Activated CD8-positive, alpha-beta memory T cell treated with anti-CD3 and anti-CD28 coated beads, Interleukin-2, amount 50 U/mL, for 48 hours (primary cell): ENCODE data around the gene TMEM132E.

Experiments
- DNase-seq: peaks from one replicate; pipeline ENCODE4 v3.0.0-alpha.2; 2020

Gene TMEM132E

DNA sequence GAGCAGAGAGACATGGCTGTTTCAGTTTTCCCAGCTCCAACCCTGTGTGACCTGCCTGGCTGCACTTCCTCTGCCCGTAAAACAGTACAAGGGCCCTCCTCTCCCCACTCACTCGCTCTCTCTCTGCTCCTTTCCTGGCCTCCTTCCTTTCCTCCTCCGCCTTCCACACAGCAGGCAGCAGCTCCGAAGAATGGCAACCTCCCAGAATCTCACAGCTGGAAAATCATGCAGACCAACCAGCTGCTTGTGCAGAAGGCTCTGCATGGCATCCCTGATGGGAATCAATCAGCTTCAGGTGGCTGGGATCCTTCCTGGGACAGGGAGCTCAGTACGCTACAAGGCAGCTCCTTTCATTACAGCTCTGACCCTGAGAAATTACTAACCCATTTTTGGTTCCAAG is 27.4 kb downstream of the TMEM132E start:
- DNase-seq = no peak

DNA sequence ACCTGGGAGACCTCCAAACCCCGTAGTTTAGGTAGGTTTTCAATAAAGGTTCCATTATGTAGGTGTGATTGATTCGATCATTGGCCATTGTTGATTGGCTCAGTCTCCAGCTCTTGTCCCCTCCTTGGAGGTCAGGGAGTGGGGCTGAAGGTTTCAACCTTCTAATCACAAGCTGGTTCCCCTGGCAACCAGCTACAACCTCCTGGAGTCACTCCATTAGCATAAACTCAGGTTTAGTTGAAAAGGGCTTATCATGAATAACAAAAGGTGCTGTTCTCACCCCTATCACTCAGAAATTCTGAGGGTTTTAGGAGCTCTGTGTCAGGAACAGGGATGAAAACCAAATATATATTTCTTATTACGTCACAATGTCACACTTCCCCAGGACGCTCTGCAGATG is 28.5 kb downstream of the TMEM132E start:
- DNase-seq = no peak

- no peak for DNase-seq
Observed at GRCh38 chr17:34609210-34609609, 29.8 kb downstream of the TMEM132E start.

- DNase-seq = no peak
Observed at GRCh38 chr17:34610039-34610438, 30.7 kb downstream of the TMEM132E start.

DNA sequence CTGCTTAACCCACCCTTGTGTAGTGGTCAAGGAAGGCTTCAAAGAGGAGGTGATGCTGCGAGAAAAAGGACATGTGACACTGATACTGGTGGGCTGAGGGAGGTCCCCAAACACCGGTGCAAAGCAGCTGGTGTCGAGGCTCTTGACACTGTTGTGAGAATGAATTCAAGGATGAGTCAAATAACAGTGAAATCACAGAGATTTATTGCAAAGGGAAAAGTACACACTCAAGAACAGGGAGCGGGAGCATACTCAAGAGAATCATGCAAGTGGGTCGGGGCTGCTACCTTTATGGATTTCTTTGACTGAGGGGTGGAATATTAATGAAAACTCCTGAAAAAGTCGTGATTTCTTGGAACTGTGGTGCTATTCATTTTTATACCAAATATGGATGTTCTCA is 31.1 kb downstream of the TMEM132E start:
- no peak for DNase-seq

DNA sequence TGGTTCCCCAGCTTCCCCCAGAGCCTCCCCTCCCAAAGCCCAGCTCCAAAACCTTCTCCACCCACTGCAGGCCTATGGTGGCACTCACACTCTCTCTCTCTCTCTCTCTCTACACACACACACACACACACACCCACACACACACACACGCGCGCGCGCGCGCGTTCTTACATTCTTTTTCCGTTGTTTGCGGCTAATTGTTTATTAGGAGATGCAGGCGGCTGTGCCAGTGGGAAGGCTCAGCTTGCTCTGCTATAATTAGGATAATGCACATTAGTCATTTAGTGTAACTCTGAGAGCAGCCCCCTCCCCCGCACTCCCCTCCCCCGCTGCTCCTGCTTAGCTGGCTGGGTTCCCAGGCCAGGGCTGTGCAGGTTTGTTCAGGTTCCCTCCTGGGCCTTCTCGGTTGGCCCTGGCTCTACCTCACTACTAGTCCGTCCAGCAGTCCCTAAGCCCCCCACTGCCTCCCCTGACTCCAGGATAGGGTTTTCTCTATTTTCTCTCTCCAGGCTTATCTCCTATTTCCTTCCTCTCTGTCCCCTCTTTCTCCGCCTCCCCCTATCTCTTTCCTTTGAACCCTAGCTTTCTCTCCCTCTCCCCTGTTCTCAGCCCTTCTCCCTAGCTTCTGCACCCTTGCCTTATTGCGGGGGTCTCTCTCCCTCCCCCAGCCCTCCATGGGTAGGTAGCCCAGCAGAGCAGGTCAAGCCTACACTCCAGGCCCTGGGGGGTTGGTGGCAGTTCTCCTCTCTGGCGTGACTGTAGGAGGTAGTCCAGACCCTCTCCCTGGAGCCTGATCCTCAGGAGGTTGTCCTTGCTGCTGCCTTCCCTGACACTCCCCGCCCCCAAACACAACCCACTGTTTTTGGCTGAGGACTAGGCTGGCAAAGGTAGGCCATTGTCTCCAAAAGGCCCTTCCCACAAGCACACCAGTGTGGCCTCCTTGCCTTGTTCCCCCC is 34.0 kb downstream of the TMEM132E start:
- no peak for DNase-seq

- no peak for DNase-seq
Observed at GRCh38 chr17:34614698-34615097, 35.3 kb downstream of the TMEM132E start.

DNA sequence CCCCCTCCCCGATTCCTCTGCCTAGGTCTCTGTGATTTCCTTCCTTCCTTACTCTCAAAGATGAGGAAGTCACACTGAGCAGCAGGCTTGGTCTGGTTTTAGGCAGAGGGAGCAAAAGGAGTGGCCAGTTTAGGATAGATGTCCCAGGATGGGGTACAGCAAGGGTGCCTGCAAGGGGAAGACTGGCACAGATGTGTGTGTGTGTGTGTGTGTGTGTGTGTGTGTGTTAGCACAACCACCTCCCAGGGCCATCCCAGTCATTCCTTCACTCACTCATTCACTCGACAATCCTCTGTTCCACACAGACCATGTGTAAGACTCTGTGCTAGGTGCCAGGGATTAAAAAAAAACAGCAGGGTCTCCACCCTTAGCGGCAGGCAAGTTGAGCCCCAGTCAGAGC is 35.9 kb downstream of the TMEM132E start:
- DNase-seq = no peak

DNA sequence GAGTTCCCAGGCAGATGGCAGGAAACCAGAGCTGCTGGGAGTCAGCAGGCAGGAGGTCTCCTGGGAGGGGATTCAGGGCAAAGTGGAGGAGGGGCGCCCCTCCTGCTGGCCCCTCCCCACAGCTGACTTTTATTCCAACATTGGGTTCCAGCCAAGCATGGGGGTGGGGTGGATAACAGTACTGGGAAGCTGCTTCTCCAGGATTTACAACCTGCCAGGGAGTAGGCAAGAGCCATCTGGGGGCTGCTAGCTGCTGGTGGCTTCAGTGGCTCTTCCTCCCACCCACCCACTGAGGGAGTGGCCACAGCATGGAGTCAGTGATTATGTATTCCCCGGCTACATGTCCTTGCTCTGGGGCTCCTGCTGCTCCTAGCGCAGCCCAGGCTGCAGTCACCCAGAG is 36.8 kb downstream of the TMEM132E start:
- DNase-seq = no peak

GRCh38 chr17:34617398-34617797 is 38.0 kb downstream of the TMEM132E start:
- no peak for DNase-seq

GRCh38 chr17:34619687-34620217 is 40.4 kb downstream of the TMEM132E start:
- no peak for DNase-seq

DNA sequence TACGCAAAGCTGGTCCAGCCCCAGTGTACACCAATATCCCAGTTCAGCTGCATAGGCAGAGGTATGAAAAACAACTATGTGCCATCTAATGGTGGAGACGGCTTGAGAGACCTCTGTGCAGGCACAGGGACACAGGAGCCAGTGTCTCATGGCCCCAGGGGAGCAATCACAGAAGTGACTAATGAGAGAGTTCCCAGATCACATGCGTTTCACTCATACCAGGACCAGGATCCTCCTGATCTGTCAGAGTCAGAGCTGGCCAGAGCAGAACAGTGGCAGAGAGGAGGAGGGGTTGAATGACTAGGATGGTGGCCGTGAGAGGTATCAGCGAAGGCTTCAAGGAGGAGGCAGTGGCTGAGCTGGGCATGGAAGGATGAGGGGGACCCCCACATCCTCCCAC is 41.1 kb downstream of the TMEM132E start:
- DNase-seq = no peak

DNA sequence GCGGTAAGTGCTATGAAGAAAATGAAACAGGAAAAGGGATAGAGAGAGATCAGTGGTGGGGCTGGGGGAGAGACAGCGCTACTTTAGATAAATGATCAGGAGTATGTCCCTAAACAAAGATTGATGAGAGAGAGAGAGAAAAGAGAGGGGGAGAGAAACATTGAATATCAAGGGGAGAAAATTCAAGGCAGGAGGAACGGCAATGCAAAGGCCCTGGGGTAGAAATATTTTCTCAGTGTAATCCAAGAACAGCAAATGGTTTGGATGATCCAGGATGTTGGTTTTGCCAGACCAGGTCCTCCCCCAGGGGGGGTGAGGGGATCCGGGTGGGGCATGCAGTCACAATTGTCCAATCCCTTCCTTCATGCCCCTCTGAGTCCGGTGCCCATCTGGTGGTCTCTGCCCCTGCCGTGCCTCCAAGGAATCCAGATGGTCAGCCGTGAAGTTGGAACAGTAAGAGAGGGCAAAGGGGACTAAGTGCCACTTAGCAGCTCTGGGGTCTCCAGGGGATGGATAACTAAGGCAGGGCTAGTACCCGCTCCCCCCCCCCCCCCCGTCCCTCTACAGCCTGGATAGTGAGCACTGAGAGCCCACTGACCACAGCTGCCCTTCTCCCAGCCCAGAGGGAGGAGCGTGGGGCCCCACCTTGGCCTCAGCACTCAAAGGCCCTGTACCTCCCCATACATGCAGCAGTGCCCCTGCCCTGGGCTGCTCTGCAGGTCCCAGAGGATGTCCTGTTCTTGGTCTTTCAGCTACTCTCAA is 43.7 kb downstream of the TMEM132E start:
- DNase-seq = no peak

- no peak for DNase-seq
Observed at GRCh38 chr17:34623856-34624766, 44.7 kb downstream of the TMEM132E start.

DNA sequence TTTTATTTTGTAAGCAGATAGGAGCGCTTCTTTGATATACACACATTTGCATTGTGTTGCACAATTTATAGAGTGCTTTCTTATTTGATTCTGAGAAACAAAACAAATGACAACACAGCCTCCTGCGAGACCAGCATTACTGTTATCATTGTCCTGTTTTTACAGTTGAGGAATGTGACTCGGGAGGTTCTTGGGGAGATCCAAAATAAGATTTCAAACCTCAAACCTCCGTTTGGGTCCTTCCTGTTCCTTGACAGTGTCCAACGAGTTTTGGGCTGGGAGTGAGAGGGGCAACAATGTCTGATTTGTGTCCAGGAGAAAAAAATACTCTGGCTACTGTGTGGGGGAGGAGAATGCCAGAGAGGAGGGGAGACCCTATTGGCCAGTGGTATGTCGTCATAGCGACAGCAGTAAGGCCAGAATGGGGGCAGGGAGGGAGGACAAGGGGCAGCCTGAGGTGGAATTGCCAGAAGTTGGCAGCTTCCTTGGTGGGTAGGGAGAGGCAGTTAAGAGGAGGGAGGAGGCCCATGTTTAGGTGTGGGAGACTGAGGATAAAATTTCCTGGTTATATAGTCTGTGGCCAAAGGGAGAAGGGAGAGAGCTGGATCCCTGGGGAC is 45.5 kb downstream of the TMEM132E start:
- DNase-seq = no peak

DNA sequence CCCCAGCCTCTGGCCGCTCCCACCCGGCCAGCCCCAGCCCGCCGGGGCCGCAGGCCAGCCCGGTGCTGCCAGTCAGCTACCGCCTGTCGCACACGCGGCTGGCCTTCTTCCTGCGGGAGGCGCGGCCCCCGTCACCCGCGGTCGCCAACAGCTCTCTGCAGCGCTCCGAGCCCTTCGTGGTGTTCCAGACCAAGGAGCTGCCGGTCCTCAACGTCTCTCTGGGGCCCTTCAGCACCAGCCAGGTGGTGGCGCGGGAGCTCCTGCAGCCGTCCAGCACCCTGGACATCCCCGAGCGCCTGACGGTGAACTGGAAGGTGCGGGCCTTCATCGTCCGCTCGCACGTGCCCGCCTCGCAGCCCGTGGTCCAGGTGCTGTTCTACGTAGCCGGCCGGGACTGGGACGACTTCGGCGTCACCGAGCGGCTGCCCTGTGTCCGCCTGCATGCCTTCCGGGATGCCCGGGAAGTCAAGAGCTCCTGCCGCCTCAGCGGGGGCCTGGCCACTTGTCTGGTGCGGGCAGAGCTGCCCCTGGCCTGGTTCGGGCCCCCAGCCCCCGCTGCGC is 46.8 kb downstream of the TMEM132E start:
- DNase-seq = no peak

- DNase-seq = no peak
Observed at GRCh38 chr17:34628879-34629278, 49.5 kb downstream of the TMEM132E start.

GRCh38 chr17:34633351-34633750 is 54.0 kb downstream of the TMEM132E start:
- no peak for DNase-seq

DNA sequence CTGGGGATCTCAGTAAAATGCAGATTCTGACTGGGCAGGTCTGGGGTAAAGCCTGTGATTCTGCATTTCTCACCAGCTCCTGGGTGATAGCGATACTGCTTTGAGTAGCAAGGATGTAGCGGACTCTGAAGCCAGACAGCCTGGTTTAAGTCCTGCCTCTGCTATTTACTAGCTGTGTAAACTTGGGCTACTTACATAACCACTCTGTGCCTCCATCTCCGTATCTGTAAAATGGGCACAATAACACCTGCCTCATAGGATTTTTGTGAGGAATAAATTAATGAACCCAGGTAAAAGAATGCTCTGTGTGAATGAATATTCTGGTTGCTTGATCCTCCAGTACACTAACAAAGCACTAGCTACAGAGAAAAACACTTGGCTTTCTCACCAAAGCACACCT is 54.4 kb downstream of the TMEM132E start:
- no peak for DNase-seq

GRCh38 chr17:34634551-34635160 is 55.3 kb downstream of the TMEM132E start:
- DNase-seq = no peak

DNA sequence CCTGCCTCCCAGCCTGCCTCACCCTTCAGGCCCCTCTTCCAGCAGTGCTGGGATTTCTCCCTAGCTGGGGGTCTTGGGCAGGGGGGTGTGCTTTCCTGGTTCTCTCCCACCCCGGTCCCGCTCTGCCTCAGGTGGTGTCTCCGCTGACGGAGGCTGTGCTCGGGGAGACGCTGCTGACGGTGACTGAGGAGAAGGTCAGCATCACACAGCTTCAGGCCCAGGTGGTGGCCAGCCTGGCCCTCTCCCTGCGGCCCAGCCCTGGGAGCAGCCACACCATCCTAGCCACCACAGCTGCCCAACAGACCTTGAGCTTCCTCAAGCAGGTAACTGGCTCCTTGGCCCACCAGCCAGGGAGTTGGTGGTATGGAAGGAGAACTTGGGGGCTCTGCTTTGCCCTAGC is 56.5 kb downstream of the TMEM132E start:
- no peak for DNase-seq
